ENCODE measurements around the gene CRY1.

DNA sequence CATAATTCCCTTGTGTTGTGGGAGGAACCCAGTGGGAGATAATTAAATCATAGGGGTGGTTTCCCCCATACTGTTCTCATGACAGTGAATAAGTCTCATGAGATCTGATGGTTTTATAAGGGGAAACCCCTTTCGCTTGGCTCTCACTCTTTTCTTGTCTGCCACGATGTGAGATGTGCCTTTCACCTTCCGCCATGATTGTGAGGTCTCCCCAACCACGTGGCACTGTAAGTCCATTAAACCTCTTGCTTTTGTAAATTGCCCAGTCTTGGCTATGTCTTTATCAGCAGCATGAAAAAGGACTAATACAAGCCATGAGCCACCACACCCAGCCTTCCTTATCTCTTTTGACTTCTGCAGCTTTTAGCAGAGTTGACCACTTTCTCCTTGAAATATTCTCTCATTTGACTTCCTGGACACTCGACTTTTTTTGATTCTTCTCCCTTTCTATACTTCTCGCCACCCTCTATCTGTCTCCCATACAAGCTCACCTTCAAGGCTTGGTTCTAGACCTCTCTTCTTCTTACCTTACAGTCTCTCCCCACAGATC lies 108.7 kb downstream of the CRY1 start:
- TF ChIP-seq POLR2A (IDR thresholded peaks at IDR 0.05) = no peak
- TF ChIP-seq, protein P1, sequence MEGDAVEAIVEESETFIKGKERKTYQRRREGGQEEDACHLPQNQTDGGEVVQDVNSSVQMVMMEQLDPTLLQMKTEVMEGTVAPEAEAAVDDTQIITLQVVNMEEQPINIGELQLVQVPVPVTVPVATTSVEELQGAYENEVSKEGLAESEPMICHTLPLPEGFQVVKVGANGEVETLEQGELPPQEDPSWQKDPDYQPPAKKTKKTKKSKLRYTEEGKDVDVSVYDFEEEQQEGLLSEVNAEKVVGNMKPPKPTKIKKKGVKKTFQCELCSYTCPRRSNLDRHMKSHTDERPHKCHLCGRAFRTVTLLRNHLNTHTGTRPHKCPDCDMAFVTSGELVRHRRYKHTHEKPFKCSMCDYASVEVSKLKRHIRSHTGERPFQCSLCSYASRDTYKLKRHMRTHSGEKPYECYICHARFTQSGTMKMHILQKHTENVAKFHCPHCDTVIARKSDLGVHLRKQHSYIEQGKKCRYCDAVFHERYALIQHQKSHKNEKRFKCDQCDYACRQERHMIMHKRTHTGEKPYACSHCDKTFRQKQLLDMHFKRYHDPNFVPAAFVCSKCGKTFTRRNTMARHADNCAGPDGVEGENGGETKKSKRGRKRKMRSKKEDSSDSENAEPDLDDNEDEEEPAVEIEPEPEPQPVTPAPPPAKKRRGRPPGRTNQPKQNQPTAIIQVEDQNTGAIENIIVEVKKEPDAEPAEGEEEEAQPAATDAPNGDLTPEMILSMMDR (IDR thresholded peaks at IDR 0.05) = no peak
